ENCODE measurements around the gene SIMC1.

The SIMC1 gene

DNA sequence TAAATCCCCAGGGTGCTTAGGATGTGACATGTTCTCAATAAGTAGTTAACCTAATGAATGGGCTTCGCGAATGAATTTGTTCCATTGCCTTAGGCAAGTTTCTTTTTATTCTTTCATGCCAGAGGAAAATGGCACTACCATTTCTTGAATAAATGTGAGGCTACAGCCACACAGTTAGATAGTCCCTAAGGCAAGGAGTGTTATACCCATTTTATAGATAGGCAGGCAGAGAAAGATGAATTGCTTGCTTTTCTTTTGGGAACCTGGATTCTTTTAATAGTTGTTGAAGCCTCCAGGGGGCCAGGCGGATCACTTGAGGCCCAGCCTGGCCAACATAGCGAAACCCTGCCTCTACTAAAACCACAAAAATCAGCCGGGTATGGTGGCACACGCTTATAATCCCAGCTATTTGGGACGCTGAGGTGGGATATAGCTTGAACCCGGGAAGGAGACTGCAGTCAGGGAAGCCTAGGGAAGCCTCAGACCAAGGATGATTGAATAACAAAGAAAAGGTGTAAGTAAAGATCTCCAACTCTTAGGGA is 149.2 kb downstream of the SIMC1 start:
- no peak for DNase-seq (ENCODE audit: low read depth, low spot score)

DNA sequence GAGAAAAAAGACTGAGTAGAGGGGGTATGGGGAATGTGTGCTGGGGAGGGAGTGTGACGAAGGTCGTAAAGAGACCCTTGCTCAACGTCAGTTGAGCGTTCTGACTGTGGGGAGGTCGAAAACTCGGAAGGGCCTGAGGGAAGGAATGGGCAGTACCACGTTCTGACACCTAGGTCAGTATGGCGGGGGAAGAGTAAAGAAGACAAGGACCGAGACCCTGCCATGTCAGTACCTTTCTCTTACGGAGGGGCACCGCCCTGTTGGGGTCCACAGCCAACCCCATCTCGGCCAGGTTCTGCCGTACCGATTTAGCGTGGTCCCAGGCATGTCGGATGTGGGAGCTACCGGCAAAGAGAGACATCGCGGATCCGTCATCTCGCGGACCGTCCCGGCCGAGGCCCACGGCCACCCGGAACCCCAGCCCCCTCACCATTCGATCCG is 149.8 kb downstream of the SIMC1 start:
- no peak for DNase-seq (ENCODE audit: low read depth, low spot score)

DNA sequence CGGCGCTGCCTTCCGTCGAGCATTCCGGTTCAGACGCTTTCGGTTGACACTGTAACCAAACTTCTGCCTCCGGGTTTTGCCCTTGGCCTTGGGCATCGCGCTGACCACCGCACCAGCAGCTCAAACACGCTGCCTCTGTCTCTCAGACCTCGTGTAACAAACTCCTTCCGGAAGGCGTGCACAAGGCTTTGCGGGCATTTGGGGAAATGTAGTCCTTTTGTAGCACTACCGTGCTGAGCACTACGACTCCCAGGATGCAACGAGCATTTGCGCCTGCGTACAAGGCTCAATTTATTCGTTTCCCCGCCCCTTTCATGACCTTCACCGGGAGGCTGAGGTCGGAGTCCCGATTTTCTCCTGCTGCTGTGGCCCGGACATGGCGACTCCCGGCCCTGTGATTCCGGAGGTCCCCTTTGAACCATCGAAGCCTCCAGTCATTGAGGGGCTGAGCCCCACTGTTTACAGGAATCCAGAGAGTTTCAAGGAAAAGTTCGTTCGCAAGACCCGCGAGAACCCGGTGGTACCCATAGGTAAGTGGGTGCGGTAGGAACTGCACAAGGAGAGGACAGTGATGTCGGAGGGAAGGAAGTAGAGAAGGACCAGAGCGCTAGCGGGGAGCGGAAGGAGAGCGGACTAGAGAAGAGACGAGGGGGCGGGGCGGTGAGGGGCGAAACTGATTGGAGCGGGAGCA is 150.4 kb downstream of the SIMC1 start, which contains the start of the genes HIGD2A and NOP16:
Gene HIGD2A, plus strand, starts transcription at position 308 of the 691 bp plus-strand sequence. Its CDS starts 69 bp downstream, at position 377.
Gene NOP16, minus strand, starts transcription at position 155 of the 691 bp plus-strand sequence. Its CDS starts 59 bp downstream, at position 96.
- DNase-seq (ENCODE audit: low read depth, low spot score) = peak; percentile 98

DNA sequence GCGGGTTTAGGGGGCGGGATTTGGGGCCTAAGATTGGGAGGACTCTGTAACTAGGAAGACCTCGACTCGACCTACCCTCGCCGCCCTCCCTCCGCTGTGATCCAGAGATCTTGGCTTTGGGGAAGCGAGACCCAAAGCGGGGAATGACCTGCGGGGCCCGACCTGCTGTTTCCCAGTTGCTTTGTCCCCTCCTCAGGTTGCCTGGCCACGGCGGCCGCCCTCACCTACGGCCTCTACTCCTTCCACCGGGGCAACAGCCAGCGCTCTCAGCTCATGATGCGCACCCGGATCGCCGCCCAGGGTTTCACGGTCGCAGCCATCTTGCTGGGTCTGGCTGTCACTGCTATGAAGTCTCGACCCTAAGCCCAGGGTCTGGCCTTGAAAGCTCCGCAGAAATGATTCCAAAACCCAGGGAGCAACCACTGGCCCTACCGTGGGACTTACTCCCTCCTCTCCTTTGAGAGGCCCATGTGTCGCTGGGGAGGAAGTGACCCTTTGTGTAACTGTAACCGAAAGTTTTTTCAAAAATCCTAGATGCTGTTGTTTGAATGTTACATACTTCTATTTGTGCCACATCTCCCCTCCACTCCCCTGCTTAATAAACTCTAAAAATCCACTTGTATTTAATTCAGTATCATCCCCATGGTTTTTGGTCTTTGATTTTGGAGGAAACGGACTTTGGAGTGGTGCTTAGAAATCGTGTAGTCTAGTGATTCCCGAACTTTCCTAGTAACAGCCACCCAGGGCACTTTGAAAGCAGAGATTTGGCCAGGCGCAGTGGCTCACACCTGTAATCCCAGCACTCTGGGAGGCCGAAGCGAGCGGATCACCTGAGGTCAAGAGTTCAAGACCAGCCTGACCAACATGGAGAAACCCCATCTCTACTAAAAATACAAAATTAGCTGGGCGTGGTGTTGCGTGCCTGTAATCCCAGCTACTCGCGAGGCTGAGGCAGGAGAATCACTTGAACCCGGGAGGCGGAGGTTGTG is 151.2 kb downstream of the SIMC1 start:
- no peak for DNase-seq (ENCODE audit: low read depth, low spot score)

- DNase-seq (ENCODE audit: low read depth, low spot score) = no peak
Measured at GRCh38 chr5:176391479-176391878, 153.3 kb downstream of the SIMC1 start.

- no peak for DNase-seq (ENCODE audit: low read depth, low spot score)
Measured at GRCh38 chr5:176391999-176392398, 153.8 kb downstream of the SIMC1 start.

GRCh38 chr5:176392526-176392925 is 154.3 kb downstream of the SIMC1 start:
- no peak for DNase-seq (ENCODE audit: low read depth, low spot score)

DNA sequence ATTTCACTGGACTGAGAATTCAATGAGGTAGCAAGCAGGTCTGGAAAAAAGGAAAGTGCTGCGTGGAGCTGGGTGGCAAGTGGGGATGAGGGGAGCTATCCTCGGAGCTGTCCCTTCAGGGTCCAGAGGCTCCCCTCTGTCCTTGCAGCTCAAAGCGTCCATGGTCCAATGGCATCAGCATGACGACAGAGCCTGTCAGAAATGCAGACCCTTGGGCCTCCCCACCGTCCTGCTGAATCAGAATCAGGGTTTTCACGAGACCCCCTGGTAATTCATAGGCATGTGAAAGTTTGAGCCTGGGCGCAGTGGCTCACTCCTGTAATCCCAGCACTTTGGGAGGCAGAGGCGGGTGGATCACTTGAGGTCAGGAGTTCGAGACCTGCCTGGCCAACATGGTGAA is 155.9 kb downstream of the SIMC1 start:
- no peak for DNase-seq (ENCODE audit: low read depth, low spot score)

DNA sequence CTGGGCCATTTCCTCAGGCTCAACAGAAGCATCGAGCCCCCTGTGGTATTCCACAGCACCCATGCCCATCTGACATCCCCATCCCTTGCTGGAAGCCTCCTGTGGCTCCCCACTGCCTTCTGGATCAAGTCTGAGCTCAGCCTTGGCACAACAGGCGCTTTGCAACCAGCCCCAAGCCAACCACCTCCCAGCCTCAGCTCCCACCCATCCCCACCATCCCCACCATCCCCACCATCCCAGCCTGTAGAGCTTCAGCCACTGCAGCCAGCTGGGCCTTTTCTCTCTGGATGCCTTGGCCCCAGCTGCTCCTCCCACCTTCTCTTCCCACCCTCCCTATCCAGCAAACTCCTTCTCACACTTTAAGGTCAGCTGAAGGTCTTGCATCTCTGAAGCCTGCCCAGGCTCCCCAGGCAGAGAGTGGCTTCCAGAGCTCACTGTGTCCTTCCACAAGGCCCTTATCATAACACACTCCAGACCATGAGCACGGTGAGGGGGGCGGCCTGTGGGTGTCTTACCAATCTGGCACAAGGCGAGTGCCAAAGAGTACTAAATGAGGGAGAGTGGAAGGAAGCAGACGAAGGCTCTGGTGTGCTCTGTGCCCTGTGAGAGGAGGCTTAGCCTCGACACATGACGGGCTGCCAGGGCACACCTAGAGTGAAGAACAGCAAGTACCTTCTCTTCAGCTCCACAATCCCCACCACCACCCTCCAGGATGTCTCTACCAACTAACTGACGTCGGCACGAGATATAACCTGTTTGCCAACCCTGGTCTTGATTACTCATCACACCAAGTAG is 156.9 kb downstream of the SIMC1 start:
- DNase-seq (ENCODE audit: low read depth, low spot score) = no peak

All from iPS DF 19.7 (cell line).